Lower lobe of right lung (tissue), 2 donors: Measurements from ENCODE around the gene SCIN. TPM values are rescaled to one million over a fixed set of nuclear protein-coding genes. Genes with fewer than 3 reads are reported as not detected.

ENCODE experiments used
- ATAC-seq, 2 donors: fragments of 200-7000 bp; cut with Tn5 transposase; one replicate each; pipeline ENCODE4 v1.9.1; 2020 to 2022; ENCODE audit warnings: mild to moderate bottlenecking in 2 of 2, moderate library complexity in 2 of 2
- DNase-seq: peaks from one replicate; pipeline ENCODE4 v3.0.0-alpha.2; 2020
- H3K27ac ChIP-seq: fragments of 200-600 bp; one replicate; pipeline ENCODE4 v1.8.0; 2022
- H3K27me3 ChIP-seq: fragments of 200-600 bp; one replicate; pipeline ENCODE4 v1.8.0; 2022; ENCODE audit warnings: low read depth
- H3K36me3 ChIP-seq: fragments of 200-600 bp; one replicate; pipeline ENCODE4 v1.8.0; 2022; ENCODE audit warnings: mild to moderate bottlenecking
- H3K4me1 ChIP-seq: fragments of 200-600 bp; one replicate; pipeline ENCODE4 v1.8.0; 2022
- H3K4me3 ChIP-seq: fragments of 200-600 bp; one replicate; pipeline ENCODE4 v1.8.0; 2022; ENCODE audit warnings: mild to moderate bottlenecking
- H3K9me3 ChIP-seq: fragments of 200-600 bp; one replicate; pipeline ENCODE4 v1.8.0; 2022
- CTCF ChIP-seq: fragments of 200-600 bp; IDR thresholded peaks from one replicate; pipeline ENCODE4 v1.8.0; 2022; ENCODE audit warnings: antibody characterized with exemption, mild to moderate bottlenecking
- intact Hi-C: fragments of 100-400 bp; cut with DNase I; formaldehyde crosslinking; loops from one replicate; pipeline ENCODE4 v1.11.0; 2022
- total RNA-seq: library from RNA; stranded (reverse); fragmentation: NEBNext Ultra II Directional; extraction: Animal tissue kit (Norgen Biotek cat#: 25700); gene quantifications from one replicate; pipeline ENCODE4 v1.2.1, GENCODE V29; 2021
- donor health status: DM: no; HTN: yes; CAD: no; lungs with severe emphysema.

Gene SCIN
- total RNA-seq, 1 donor from 2014 or later, result 21.1 TPM

GRCh38 chr7:12629816-12630512, 59.4 kb downstream of the SCIN start:
- no peak overlapping the region for H3K27ac ChIP-seq
- no peak for DNase-seq
- intact Hi-C loops, result loop anchor here (10.0 kb wide), 1 partner anchor 635 kb away; no protein-coding TSS in a partner anchor
- no peaks in the 10 kb centered on the region for H3K36me3 ChIP-seq
- H3K4me3 ChIP-seq, result no peak overlapping the region
- no peaks in the 10 kb centered on the region for H3K9me3 ChIP-seq
- no peaks in the 10 kb centered on the region for H3K27me3 ChIP-seq
- no peak for ATAC-seq
- no peak for TF ChIP-seq CTCF
- no peaks in the 10 kb centered on the region for H3K4me1 ChIP-seq

DNA sequence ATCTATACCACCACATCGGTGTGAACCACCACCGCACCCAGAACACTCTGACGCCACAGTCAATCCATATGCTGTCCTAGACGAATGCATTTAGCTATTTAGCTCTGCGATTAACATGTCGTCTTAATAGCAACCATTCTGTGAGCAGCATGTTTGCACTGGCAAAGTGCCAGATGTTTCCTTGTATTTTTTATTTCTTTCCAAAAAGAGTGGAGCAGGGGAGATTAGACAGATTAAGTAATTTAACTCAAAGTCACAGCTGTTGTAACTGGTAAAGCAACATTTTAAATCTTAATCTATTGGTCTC, 59.9 kb downstream of the SCIN start:
- Histone ChIP-seq H3K9me3 (no peaks in the 10 kb centered on the region), H3K27ac (no peak overlapping the region), H3K4me3 (no peak overlapping the region), H3K36me3 (no peaks in the 10 kb centered on the region), H3K27me3 (no peaks in the 10 kb centered on the region), H3K4me1 (no peaks in the 10 kb centered on the region)
- intact Hi-C loops, result loop anchor here (10.0 kb wide), 1 partner anchor 634 kb away; no protein-coding TSS in a partner anchor
- no peak for DNase-seq
- no peak for ATAC-seq
- no peak for TF ChIP-seq CTCF

GRCh38 chr7:12633582-12633981, 63.1 kb downstream of the SCIN start:
- no peaks in the 10 kb centered on the region for H3K36me3 ChIP-seq
- DNase-seq (no peak), ATAC-seq (no peak)
- intact Hi-C loops, result loop anchor here (10.0 kb wide), 1 partner anchor 631 kb away; no protein-coding TSS in a partner anchor
- no peak overlapping the region for H3K27ac ChIP-seq
- H3K27me3 ChIP-seq, result no peaks in the 10 kb centered on the region
- peaks cover 2% of the 10 kb centered on the region for H3K4me1 ChIP-seq
- no peak overlapping the region for H3K4me3 ChIP-seq
- H3K9me3 ChIP-seq, result no peaks in the 10 kb centered on the region
- no peak for TF ChIP-seq CTCF

DNA sequence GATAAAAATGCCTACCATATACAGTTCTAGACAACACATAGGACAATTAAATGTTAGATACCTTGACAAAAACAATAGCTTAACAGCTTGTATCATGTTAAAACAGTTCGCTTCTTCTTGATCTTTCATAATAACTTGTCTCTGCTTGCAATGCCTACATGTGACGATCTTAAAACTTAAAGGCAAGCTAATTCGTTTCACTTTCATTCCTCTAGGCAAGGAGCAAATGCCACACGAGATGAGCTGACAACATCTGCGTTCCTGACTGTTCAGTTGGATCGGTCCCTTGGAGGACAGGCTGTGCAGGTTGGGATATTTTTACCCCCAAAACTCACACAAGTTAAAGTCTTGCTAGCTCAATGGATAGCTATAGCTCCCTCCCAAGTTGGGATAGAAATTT, 65.3 kb downstream of the SCIN start:
- H3K36me3 ChIP-seq, result no peaks in the 10 kb centered on the region
- peak overlapping the region; percentile 29 for H3K4me3 ChIP-seq
- no peak for TF ChIP-seq CTCF
- intact Hi-C loops, result loop anchor here (10.0 kb wide), 1 partner anchor 629 kb away; no protein-coding TSS in a partner anchor
- peaks cover 5% of the 10 kb centered on the region for H3K4me1 ChIP-seq
- peak in 1 of 2 donors; percentile 38 for ATAC-seq
- no peaks in the 10 kb centered on the region for H3K27me3 ChIP-seq
- no peak overlapping the region for H3K27ac ChIP-seq
- no peak for DNase-seq
- no peaks in the 10 kb centered on the region for H3K9me3 ChIP-seq

DNA sequence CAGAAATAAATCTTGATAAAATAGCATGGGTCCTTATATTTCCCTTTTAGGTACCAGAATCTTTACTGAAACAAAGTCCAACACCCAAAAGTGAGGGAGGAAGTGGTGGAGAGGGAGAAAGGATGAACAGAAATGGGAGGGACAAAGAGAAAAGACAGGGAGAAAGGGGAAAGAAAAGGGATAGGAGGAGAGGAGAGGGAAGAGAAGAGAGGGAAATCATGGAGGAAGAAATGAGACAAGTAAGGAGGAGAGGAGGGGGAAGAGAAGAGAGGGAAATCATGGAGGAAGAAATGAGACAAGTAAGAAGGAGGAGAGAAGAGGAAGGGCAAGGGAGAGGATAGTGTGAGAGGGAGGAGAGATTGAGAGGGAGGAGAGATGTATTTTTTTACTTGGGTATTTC, 66.8 kb downstream of the SCIN start:
- no peak for ATAC-seq
- no peak for TF ChIP-seq CTCF
- Histone ChIP-seq H3K4me3 (no peak overlapping the region), H3K9me3 (no peaks in the 10 kb centered on the region), H3K4me1 (peaks cover 5% of the 10 kb centered on the region), H3K27ac (no peak overlapping the region), H3K36me3 (no peaks in the 10 kb centered on the region), H3K27me3 (no peaks in the 10 kb centered on the region)
- DNase-seq, result no peak
- intact Hi-C loops, result loop anchor here (10.0 kb wide), 1 partner anchor 627 kb away; no protein-coding TSS in a partner anchor
